GM19455 (cell line): ENCODE results near the gene NUP35.

Experiments
- ATAC-seq: cut with Tn5 transposase; IDR thresholded peaks from one replicate; pipeline ENCODE4 v1.9.1; 2021; ENCODE audit not compliant: unreplicated experiment

NUP35 gene

GRCh38 chr2:183209395-183210028 lies 85.3 kb downstream of the NUP35 start:
- ATAC-seq = no peak
